ENCODE measurements around the gene AK6. TPM values are rescaled to one million over a fixed set of nuclear protein-coding genes. Genes with fewer than 3 reads are reported as not detected.

Gene AK6
- polyA plus RNA-seq, 1 donor (not counting 4 experiments of a cell fraction or from before 2014, with no cell fraction given) = 60.3 TPM

GRCh38 chr5:69360442-69360841 is 8.9 kb downstream of the AK6 start:
- H3K79me2 ChIP-seq (ENCODE audit: control insufficient read depth, insufficient read depth, low read length) = peaks cover 45% of the 10 kb centered on the region
- H3K36me3 ChIP-seq (ENCODE audit: control insufficient read depth in 2 of 2, extremely low read depth in 1 of 2, insufficient read depth in 2 of 2, low read length in 2 of 2) = peaks cover 12 to 15% of the 10 kb centered on the region in 2 experiments
- H2AFZ ChIP-seq (ENCODE audit: control insufficient read depth, low read length) = no peak overlapping the region
- H3K27me3 ChIP-seq (ENCODE audit: control insufficient read depth, extremely low read depth, insufficient read depth, low read length) = no peaks in the 10 kb centered on the region
- TF ChIP-seq, protein P1, sequence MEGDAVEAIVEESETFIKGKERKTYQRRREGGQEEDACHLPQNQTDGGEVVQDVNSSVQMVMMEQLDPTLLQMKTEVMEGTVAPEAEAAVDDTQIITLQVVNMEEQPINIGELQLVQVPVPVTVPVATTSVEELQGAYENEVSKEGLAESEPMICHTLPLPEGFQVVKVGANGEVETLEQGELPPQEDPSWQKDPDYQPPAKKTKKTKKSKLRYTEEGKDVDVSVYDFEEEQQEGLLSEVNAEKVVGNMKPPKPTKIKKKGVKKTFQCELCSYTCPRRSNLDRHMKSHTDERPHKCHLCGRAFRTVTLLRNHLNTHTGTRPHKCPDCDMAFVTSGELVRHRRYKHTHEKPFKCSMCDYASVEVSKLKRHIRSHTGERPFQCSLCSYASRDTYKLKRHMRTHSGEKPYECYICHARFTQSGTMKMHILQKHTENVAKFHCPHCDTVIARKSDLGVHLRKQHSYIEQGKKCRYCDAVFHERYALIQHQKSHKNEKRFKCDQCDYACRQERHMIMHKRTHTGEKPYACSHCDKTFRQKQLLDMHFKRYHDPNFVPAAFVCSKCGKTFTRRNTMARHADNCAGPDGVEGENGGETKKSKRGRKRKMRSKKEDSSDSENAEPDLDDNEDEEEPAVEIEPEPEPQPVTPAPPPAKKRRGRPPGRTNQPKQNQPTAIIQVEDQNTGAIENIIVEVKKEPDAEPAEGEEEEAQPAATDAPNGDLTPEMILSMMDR (optimal IDR thresholded peaks at IDR 0.05 in 1 of 3, IDR thresholded peaks at IDR 0.05 in 1 of 3, conservative IDR thresholded peaks at IDR 0.05 in 1 of 3; ENCODE audit: extremely low read depth in 1 of 3, insufficient read depth in 2 of 3, low read length in 3 of 3) = no peak
- no peak for TF ChIP-seq EZH2 (IDR thresholded peaks at IDR 0.05; ENCODE audit: low read length)
- H3K9me3 ChIP-seq (ENCODE audit: control insufficient read depth, low read depth, low read length) = no peaks in the 10 kb centered on the region
- H3K9me1 ChIP-seq (ENCODE audit: control insufficient read depth, extremely low read depth, insufficient read depth, low read length) = no peaks in the 10 kb centered on the region
- H3K4me3 ChIP-seq (ENCODE audit: control insufficient read depth in 2 of 3, extremely low read depth in 1 of 3, insufficient read depth in 2 of 3, low read depth in 1 of 3, low read length in 3 of 3) = no peak overlapping the region
- FAIRE-seq (no peak), DNase-seq (ENCODE audit: low read depth, low spot score) (no peak)
- no peak overlapping the region for H3K4me2 ChIP-seq (ENCODE audit: control insufficient read depth, extremely low read depth, insufficient read depth, low read depth, low read length)
- dilution Hi-C loops (cut with MboI; ENCODE audit: extremely low pct_ligation_motif_present, low sequenced_read_pairs) = no loop called here
- H3K27ac ChIP-seq (ENCODE audit: control insufficient read depth, insufficient read depth, low read length) = no peak overlapping the region
- no peak overlapping the region for H3K9ac ChIP-seq (ENCODE audit: control insufficient read depth, extremely low read depth, insufficient read depth, low read length)
- no peaks in the 10 kb centered on the region for H3K4me1 ChIP-seq (ENCODE audit: control insufficient read depth, extremely low read depth, insufficient read depth, low read length)
- H4K20me1 ChIP-seq (ENCODE audit: control insufficient read depth, extremely low read depth, insufficient read depth, low read length) = no peaks in the 10 kb centered on the region

- H3K27ac ChIP-seq (ENCODE audit: control insufficient read depth, insufficient read depth, low read length) = no peak overlapping the region
- H3K36me3 ChIP-seq (ENCODE audit: control insufficient read depth in 2 of 2, extremely low read depth in 1 of 2, insufficient read depth in 2 of 2, low read length in 2 of 2) = peaks cover 8 to 13% of the 10 kb centered on the region in 2 experiments
- H3K9ac ChIP-seq (ENCODE audit: control insufficient read depth, extremely low read depth, insufficient read depth, low read length) = no peak overlapping the region
- H3K79me2 ChIP-seq (ENCODE audit: control insufficient read depth, insufficient read depth, low read length) = peaks cover 37% of the 10 kb centered on the region
- H3K9me3 ChIP-seq (ENCODE audit: control insufficient read depth, low read depth, low read length) = no peaks in the 10 kb centered on the region
- DNase-seq (ENCODE audit: low read depth, low spot score) (no peak), FAIRE-seq (no peak)
- no peak overlapping the region for H3K4me2 ChIP-seq (ENCODE audit: control insufficient read depth, extremely low read depth, insufficient read depth, low read depth, low read length)
- no peaks in the 10 kb centered on the region for H3K9me1 ChIP-seq (ENCODE audit: control insufficient read depth, extremely low read depth, insufficient read depth, low read length)
- H2AFZ ChIP-seq (ENCODE audit: control insufficient read depth, low read length) = no peak overlapping the region
- H3K4me3 ChIP-seq (ENCODE audit: control insufficient read depth in 2 of 3, extremely low read depth in 1 of 3, insufficient read depth in 2 of 3, low read depth in 1 of 3, low read length in 3 of 3) = no peak overlapping the region
- no peaks in the 10 kb centered on the region for H3K27me3 ChIP-seq (ENCODE audit: control insufficient read depth, extremely low read depth, insufficient read depth, low read length)
- TF ChIP-seq, protein P1 (optimal IDR thresholded peaks at IDR 0.05 in 1 of 3, IDR thresholded peaks at IDR 0.05 in 1 of 3, conservative IDR thresholded peaks at IDR 0.05 in 1 of 3; ENCODE audit: extremely low read depth in 1 of 3, insufficient read depth in 2 of 3, low read length in 3 of 3) = no peak
- no peak for TF ChIP-seq EZH2 (IDR thresholded peaks at IDR 0.05; ENCODE audit: low read length)
- no peaks in the 10 kb centered on the region for H4K20me1 ChIP-seq (ENCODE audit: control insufficient read depth, extremely low read depth, insufficient read depth, low read length)
- no peaks in the 10 kb centered on the region for H3K4me1 ChIP-seq (ENCODE audit: control insufficient read depth, extremely low read depth, insufficient read depth, low read length)
- dilution Hi-C loops (cut with MboI; ENCODE audit: extremely low pct_ligation_motif_present, low sequenced_read_pairs) = no loop called here
Observed at GRCh38 chr5:69359699-69360098, 9.6 kb downstream of the AK6 start.

Data from keratinocyte (primary cell).